ENCODE data around the gene MPV17. TPM values are rescaled to one million over a fixed set of nuclear protein-coding genes. Genes with fewer than 3 reads are reported as not detected.

The MPV17 gene
- total RNA-seq, 1 experiment from 2014 or later: 59.4 TPM

- Histone ChIP-seq H3K4me2 (ENCODE audit: insufficient read depth, insufficient read length, low read length) (no peak overlapping the region), H3K18ac (ENCODE audit: insufficient read length, low read depth, low read length) (no peak overlapping the region), H3K9me3 (ENCODE audit: control insufficient read depth, low read depth, low read length) (no peaks in the 10 kb centered on the region), H3K4ac (ENCODE audit: low read depth, low read length) (no peak overlapping the region), H2BK15ac (ENCODE audit: low read depth, low read length) (no peak overlapping the region), H3K56ac (ENCODE audit: insufficient read length, low read depth, low read length) (no peak overlapping the region), H2BK5ac (ENCODE audit: insufficient read length, low read length) (no peak overlapping the region), H3K27ac (ENCODE audit: insufficient read length, low read depth, low read length) (no peak overlapping the region), H2BK20ac (ENCODE audit: low read depth, low read length, poor library complexity, severe bottlenecking) (no peak overlapping the region), H2AK5ac (ENCODE audit: insufficient read length, low read length) (no peak overlapping the region), H3K9ac (ENCODE audit: extremely low read depth, insufficient read length, low read length) (no peak overlapping the region), H4K8ac (replicated peaks; ENCODE audit: insufficient read length, low read depth, low read length) (no peak overlapping the region), H2BK120ac (ENCODE audit: low read depth, low read length, poor library complexity, severe bottlenecking) (no peak overlapping the region), H3T11ph (ENCODE audit: low read length) (no peak overlapping the region), H3K14ac (ENCODE audit: insufficient read depth, low read length) (no peak overlapping the region), H4K5ac (ENCODE audit: insufficient read length, low read depth, low read length) (no peak overlapping the region), H2BK12ac (ENCODE audit: insufficient read length, low read depth, low read length) (no peak overlapping the region), H3K23ac (ENCODE audit: insufficient read length, low read depth, low read length) (no peak overlapping the region), H3K27me3 (ENCODE audit: insufficient read depth, low read length) (no peaks in the 10 kb centered on the region), H3K79me1 (ENCODE audit: insufficient read depth, low read depth, low read length, poor library complexity, severe bottlenecking) (no peaks in the 10 kb centered on the region), H3K23me2 (ENCODE audit: insufficient read length, low read depth, low read length, poor library complexity, severe bottlenecking) (no peaks in the 10 kb centered on the region), H4K91ac (ENCODE audit: insufficient read length, low read depth, low read length) (no peak overlapping the region), H4K20me1 (ENCODE audit: control insufficient read depth, insufficient read depth, insufficient read length) (no peaks in the 10 kb centered on the region), H3K79me2 (ENCODE audit: insufficient read depth, low read length) (no peaks in the 10 kb centered on the region), H3K4me1 (ENCODE audit: insufficient read depth, low read length) (peaks cover 6% of the 10 kb centered on the region; the same call in 1 of the 2 replicates), H2AFZ (ENCODE audit: low read length) (no peak overlapping the region)
- Mint-ChIP-seq H3K27ac (no peak overlapping the region), H3K4me1 (peaks cover 8 to 9% of the 10 kb centered on the region in 2 experiments; a peak in 3 of 4 replicates), H3K27me3 (ENCODE audit: low read depth) (peaks cover 7% of the 10 kb centered on the region), H3K36me3 (ENCODE audit: insufficient read depth in 1 of 3, low read depth in 3 of 3) (peaks cover 5 to 12% (median 11%) of the 10 kb centered on the region in 3 experiments; a peak in 6 of 7 replicates), H3K4me3 (no peak overlapping the region), H3K9me3 (no peaks in the 10 kb centered on the region)
- DNase-seq: no peak
- WGBS (ENCODE audit: extremely low coverage, insufficient read length, low lambda C conversion rate): no CpG with 5 or more reads among the region's 8 CpGs
- TF ChIP-seq, protein P1, sequence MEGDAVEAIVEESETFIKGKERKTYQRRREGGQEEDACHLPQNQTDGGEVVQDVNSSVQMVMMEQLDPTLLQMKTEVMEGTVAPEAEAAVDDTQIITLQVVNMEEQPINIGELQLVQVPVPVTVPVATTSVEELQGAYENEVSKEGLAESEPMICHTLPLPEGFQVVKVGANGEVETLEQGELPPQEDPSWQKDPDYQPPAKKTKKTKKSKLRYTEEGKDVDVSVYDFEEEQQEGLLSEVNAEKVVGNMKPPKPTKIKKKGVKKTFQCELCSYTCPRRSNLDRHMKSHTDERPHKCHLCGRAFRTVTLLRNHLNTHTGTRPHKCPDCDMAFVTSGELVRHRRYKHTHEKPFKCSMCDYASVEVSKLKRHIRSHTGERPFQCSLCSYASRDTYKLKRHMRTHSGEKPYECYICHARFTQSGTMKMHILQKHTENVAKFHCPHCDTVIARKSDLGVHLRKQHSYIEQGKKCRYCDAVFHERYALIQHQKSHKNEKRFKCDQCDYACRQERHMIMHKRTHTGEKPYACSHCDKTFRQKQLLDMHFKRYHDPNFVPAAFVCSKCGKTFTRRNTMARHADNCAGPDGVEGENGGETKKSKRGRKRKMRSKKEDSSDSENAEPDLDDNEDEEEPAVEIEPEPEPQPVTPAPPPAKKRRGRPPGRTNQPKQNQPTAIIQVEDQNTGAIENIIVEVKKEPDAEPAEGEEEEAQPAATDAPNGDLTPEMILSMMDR (conservative IDR thresholded peaks at IDR 0.05): no peak
Measured at GRCh38 chr2:27313882-27314645, 8.8 kb downstream of the MPV17 start.
